ENCODE data around the gene MFSD6. TPM values are rescaled to one million over a fixed set of nuclear protein-coding genes. Genes with fewer than 3 reads are reported as not detected.
A peak's percentile ranks its signal among the peaks of the same experiment; 100 is the strongest.

The MFSD6 gene
- polyA plus RNA-seq, 1 of the 3 experiments (the other 2 are of a cell fraction), result 15.1 TPM

DNA sequence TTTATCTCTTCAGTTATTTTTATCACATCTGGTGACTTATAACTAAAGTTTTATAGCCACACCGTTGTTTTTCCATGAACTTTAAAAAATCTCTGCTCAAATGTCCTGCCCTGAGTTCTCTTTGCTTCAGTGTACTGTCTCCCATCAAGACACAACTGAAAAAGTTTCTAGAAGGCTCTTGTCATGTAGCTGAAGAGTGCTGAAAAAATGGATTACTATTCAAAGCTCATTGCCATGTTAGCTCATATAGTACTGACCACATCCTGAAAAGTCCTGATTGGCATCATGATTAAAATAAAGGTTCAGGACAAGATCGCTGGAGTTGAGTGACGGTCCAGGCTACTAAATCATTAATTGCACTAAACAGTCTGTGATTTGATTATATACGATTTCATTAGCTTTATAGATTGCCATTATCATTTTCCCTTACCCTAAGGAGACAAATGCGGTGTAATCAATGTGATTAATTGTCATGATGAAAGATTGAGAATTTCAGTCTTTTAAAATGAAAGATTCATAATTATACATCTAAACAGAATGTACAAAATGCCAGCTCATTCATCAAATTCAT, 62.2 kb downstream of the MFSD6 start (continued):
- TF ChIP-seq, protein P1, sequence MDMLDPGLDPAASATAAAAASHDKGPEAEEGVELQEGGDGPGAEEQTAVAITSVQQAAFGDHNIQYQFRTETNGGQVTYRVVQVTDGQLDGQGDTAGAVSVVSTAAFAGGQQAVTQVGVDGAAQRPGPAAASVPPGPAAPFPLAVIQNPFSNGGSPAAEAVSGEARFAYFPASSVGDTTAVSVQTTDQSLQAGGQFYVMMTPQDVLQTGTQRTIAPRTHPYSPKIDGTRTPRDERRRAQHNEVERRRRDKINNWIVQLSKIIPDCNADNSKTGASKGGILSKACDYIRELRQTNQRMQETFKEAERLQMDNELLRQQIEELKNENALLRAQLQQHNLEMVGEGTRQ (IDR thresholded peaks at IDR 0.05; ENCODE audit: borderline replicate concordance, low read depth, low read length), result no peak
- TF ChIP-seq EP300 (IDR thresholded peaks at IDR 0.05; ENCODE audit: borderline replicate concordance in 1 of 2, low read depth in 1 of 2, low read length in 1 of 2) (peak in 1 of 2 experiments; percentile 83; a peak in 2 of 4 replicates), GABPA (IDR thresholded peaks at IDR 0.05; ENCODE audit: low read depth) (no peak), TAF1 (IDR thresholded peaks at IDR 0.05; ENCODE audit: borderline replicate concordance, low read depth, low read length) (no peak), POLR2AphosphoS5 (IDR thresholded peaks at IDR 0.05; ENCODE audit: low read depth, low read length) (no peak), ELF1 (IDR thresholded peaks at IDR 0.05) (no peak), TEAD4 (IDR thresholded peaks at IDR 0.05; ENCODE audit: borderline replicate concordance, insufficient read depth) (0 out of 2 replicates have a peak, but pooled peaks have one; percentile 19), GATA2 (CRISPR knock-in tag; IDR thresholded peaks at IDR 0.05) (peak; percentile 47; the same call in 1 of the 2 replicates), EZH2phosphoT487 (IDR thresholded peaks at IDR 0.05; ENCODE audit: borderline replicate concordance, low read depth) (no peak), RXRA (IDR thresholded peaks at IDR 0.05; ENCODE audit: borderline replicate concordance, low read depth) (no peak), SMC3 (IDR thresholded peaks at IDR 0.05; ENCODE audit: low read depth, low read length) (no peak), NFIC (IDR thresholded peaks at IDR 0.05; ENCODE audit: borderline replicate concordance) (no peak; the same call in 1 of the 2 replicates), CHD2 (IDR thresholded peaks at IDR 0.05; ENCODE audit: low read length, partially characterized antibody) (peak; percentile 18), YY1 (IDR thresholded peaks at IDR 0.05; ENCODE audit: low read depth) (no peak), TCF12 (IDR thresholded peaks at IDR 0.05) (peak; percentile 38; the same call in 1 of the 2 replicates), FOXJ3 (CRISPR knock-in tag; IDR thresholded peaks at IDR 0.05) (no peak), FOSL2 (IDR thresholded peaks at IDR 0.05; ENCODE audit: borderline replicate concordance, low read depth) (no peak), JUND (IDR thresholded peaks at IDR 0.05) (no peak), FOXM1 (IDR thresholded peaks at IDR 0.05; ENCODE audit: low read depth) (no peak), RAD21 (IDR thresholded peaks at IDR 0.05; ENCODE audit: low read length) (no peak), MEF2A (IDR thresholded peaks at IDR 0.05; ENCODE audit: borderline replicate concordance, low read depth) (no peak), RCOR1 (IDR thresholded peaks at IDR 0.05; ENCODE audit: low read length) (peak; percentile 57; the same call in 1 of the 2 replicates)
- TF ChIP-seq, protein P2, sequence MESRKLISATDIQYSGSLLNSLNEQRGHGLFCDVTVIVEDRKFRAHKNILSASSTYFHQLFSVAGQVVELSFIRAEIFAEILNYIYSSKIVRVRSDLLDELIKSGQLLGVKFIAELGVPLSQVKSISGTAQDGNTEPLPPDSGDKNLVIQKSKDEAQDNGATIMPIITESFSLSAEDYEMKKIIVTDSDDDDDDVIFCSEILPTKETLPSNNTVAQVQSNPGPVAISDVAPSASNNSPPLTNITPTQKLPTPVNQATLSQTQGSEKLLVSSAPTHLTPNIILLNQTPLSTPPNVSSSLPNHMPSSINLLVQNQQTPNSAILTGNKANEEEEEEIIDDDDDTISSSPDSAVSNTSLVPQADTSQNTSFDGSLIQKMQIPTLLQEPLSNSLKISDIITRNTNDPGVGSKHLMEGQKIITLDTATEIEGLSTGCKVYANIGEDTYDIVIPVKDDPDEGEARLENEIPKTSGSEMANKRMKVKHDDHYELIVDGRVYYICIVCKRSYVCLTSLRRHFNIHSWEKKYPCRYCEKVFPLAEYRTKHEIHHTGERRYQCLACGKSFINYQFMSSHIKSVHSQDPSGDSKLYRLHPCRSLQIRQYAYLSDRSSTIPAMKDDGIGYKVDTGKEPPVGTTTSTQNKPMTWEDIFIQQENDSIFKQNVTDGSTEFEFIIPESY (IDR thresholded peaks at IDR 0.05; ENCODE audit: borderline replicate concordance, low read depth), result no peak
- TF ChIP-seq, protein P3, sequence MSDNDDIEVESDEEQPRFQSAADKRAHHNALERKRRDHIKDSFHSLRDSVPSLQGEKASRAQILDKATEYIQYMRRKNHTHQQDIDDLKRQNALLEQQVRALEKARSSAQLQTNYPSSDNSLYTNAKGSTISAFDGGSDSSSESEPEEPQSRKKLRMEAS (IDR thresholded peaks at IDR 0.05; ENCODE audit: low read depth), result no peak
- TF ChIP-seq, protein P4, sequence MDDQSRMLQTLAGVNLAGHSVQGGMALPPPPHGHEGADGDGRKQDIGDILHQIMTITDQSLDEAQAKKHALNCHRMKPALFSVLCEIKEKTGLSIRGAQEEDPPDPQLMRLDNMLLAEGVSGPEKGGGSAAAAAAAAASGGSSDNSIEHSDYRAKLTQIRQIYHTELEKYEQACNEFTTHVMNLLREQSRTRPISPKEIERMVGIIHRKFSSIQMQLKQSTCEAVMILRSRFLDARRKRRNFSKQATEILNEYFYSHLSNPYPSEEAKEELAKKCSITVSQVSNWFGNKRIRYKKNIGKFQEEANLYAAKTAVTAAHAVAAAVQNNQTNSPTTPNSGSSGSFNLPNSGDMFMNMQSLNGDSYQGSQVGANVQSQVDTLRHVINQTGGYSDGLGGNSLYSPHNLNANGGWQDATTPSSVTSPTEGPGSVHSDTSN (IDR thresholded peaks at IDR 0.05), result 0 out of 2 replicates have a peak, but pooled peaks have one; percentile 28
